Transverse colon (tissue), 4 donors: ENCODE data around the gene CUTC. TPM values are rescaled to one million over a fixed set of nuclear protein-coding genes. Genes with fewer than 3 reads are reported as not detected.
"Not testable (repeated sequence)": the region's sequence is repeated elsewhere in the genome, so short reads cannot be mapped to it uniquely, and the experiment has no call there.

ENCODE experiments used
- DNase-seq: peaks from one replicate; pipeline ENCODE4 v3.0.0-alpha.2; 2019
- H3K27ac ChIP-seq, 4 donors: fragments of 200-600 bp; sonication (generic); 2 replicates each; pipeline ENCODE4 v1.5.1; 2016 to 2018; ENCODE audit warnings: inconsistent platforms in 4 of 4
- H3K27me3 ChIP-seq: fragments of 200-600 bp; sonication (generic); 2 replicates; pipeline ENCODE4 v1.5.1; 2017; ENCODE audit warnings: inconsistent platforms
- H3K36me3 ChIP-seq, 4 donors: fragments of 200-600 bp; sonication (generic); 2 replicates each; pipeline ENCODE4 v1.5.1; 2017 to 2019; ENCODE audit warnings: inconsistent platforms in 4 of 4
- H3K4me1 ChIP-seq, 4 donors: fragments of 200-600 bp; sonication (generic); 2 replicates each; pipeline ENCODE4 v1.5.1; 2017 to 2020; ENCODE audit warnings: inconsistent platforms in 4 of 4
- H3K4me3 ChIP-seq, 4 donors: fragments of 200-600 bp; sonication (generic); 1 replicate in 1 of 4; 2 replicates in 3 of 4; pipeline versions ENCODE4 v1.5.1 to v1.6.1; 2017 to 2019; ENCODE audit warnings: inconsistent platforms in 4 of 4
- H3K9me3 ChIP-seq, 2 donors: fragments of 200-600 bp; sonication (generic); 2 replicates each; pipeline ENCODE4 v1.5.1; 2017 to 2019; ENCODE audit warnings: inconsistent platforms in 2 of 2
- EP300 ChIP-seq: sonication (generic); formaldehyde crosslinking; IDR thresholded peaks from one replicate; pipeline ENCODE4 v1.6.1; 2017; ENCODE audit warnings: antibody characterized with exemption, low read depth
- POLR2A ChIP-seq: fragments of 450-650 bp; IDR thresholded peaks from one replicate; pipeline ENCODE4 v1.6.1; 2016; ENCODE audit warnings: antibody characterized with exemption, mild to moderate bottlenecking, moderate library complexity
- POLR2AphosphoS5 ChIP-seq, 3 donors: sonication (generic); formaldehyde crosslinking; IDR thresholded peaks; one replicate each; pipeline ENCODE4 v1.6.1; 2016; ENCODE audit warnings: antibody characterized with exemption in 3 of 3
- WGBS, 2 donors: methylation state at CpG; one replicate each; pipeline ENCODE4 v1.1.5; 2018; ENCODE audit warnings: low coverage in 1 of 2; 5-methylcytosine and 5-hydroxymethylcytosine counted together
- in situ Hi-C, 4 donors: fragments of 200-750 bp; cut with MboI; loops; one replicate each; pipeline versions ENCODE4 v1.15.0 to v1.15.1; 2017; ENCODE audit warnings: low sequenced_read_pairs in 3 of 4, low pct_ligation_motif_present in 1 of 4, low pct_unique_long_range_greater_than_20kb in 1 of 4
- intact Hi-C: fragments of 100-400 bp; cut with DNase I; formaldehyde crosslinking; loops from one replicate; pipeline ENCODE4 v1.15.1; 2023; ENCODE audit warnings: low total_unique reads
- total RNA-seq, 4 donors: library from RNA; depleted of rRNA; stranded (reverse); fragments of >200 nt; gene quantifications; one replicate each; pipeline ENCODE4 v1.1.0, GENCODE V29; 2016
- TF ChIP-seq, protein P1 (sequence below), 5 experiments: fragments of 200-600 bp in 3 of 5; fragments of 450-650 bp in 2 of 5; sonication (generic) in 3 of 5; IDR thresholded peaks; 1 replicate in 2 of 5; 2 replicates in 3 of 5; pipeline ENCODE4 v1.5.1; 2016 to 2017; ENCODE audit warnings: antibody characterized with exemption in 5 of 5, inconsistent platforms in 3 of 5, mild to moderate bottlenecking in 2 of 5, moderate library complexity in 1 of 5

CUTC gene
- total RNA-seq, 4 donors from 2014 or later = 6.7 to 27.9 (median 18.5) TPM

DNA sequence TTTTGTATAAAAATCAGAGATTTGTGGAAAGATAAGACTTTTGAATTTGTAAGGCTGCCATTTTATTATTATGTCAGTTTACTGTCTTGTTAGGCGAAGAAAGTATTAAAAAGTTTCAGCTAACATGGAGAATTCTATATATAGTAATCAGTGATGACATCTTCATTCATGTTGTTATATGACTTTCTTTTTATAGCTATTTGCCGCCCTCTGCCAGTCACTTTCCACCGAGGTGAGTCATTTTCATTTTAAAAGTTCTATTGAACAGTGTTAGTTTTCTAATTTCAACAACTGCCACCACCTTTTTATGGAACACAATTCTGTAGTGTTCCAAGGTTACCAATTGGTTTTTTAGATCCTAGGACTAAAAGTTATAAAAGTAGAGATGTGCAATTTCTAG is 11.8 kb downstream of the CUTC start:
- 65 to 67% methylated on average over 3 of the region's 3 CpGs for WGBS, 2 donors
- in situ Hi-C loops = no loop called here

DNA sequence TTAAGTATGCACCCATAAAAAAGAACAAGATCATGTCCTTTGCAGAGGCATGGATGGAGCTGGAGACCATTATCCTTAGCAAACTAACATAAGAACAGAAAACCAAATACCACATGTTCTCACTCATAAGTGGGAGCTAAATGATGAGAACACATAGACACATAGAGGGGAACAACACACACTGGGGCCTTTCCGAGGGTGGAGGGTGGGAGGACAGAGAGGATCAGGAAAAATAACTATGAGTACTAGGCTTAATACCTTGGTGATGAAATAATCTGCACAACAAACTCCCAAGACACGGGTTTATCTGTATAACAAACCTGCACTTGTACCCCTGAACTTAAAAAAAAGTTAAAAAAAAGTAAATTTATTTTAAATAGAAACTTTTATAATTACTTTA is 14.1 kb downstream of the CUTC start:
- H3K27me3 ChIP-seq, intact Hi-C loops, H3K4me1 ChIP-seq, H3K9me3 ChIP-seq, in situ Hi-C loops, H3K27ac ChIP-seq, DNase-seq, H3K4me3 ChIP-seq: not testable (repeated sequence)
- WGBS, 2 donors = 94 to 100% methylated on average over 1 to 2 of the region's 2 CpGs
- H3K36me3 ChIP-seq = peaks cover 0 to 92% (median 35%) of the 10 kb centered on the region in 4 donors

More for the DNA sequence above, 11.8 kb downstream of the CUTC start:
- H3K27me3 ChIP-seq = no peaks in the 10 kb centered on the region
- intact Hi-C loops = no loop called here
- no peak overlapping the region for H3K4me3 ChIP-seq
- no peak overlapping the region for H3K27ac ChIP-seq
- no peak for DNase-seq
- H3K9me3 ChIP-seq = peaks cover 8 to 12% of the 10 kb centered on the region in 2 donors
- TF ChIP-seq, protein P1, sequence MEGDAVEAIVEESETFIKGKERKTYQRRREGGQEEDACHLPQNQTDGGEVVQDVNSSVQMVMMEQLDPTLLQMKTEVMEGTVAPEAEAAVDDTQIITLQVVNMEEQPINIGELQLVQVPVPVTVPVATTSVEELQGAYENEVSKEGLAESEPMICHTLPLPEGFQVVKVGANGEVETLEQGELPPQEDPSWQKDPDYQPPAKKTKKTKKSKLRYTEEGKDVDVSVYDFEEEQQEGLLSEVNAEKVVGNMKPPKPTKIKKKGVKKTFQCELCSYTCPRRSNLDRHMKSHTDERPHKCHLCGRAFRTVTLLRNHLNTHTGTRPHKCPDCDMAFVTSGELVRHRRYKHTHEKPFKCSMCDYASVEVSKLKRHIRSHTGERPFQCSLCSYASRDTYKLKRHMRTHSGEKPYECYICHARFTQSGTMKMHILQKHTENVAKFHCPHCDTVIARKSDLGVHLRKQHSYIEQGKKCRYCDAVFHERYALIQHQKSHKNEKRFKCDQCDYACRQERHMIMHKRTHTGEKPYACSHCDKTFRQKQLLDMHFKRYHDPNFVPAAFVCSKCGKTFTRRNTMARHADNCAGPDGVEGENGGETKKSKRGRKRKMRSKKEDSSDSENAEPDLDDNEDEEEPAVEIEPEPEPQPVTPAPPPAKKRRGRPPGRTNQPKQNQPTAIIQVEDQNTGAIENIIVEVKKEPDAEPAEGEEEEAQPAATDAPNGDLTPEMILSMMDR (IDR thresholded peaks at IDR 0.05) = no peak
- no peak for TF ChIP-seq EP300
- no peak for TF ChIP-seq POLR2AphosphoS5 (IDR thresholded peaks at IDR 0.05)
- TF ChIP-seq POLR2A = no peak
- peaks cover 0 to 98% (median 41%) of the 10 kb centered on the region in 4 donors for H3K36me3 ChIP-seq
- H3K4me1 ChIP-seq = peaks cover 0 to 7% (median 3%) of the 10 kb centered on the region in 4 donors

GRCh38 chr10:99748823-99749451 is 16.9 kb downstream of the CUTC start:
- H3K27me3 ChIP-seq = no peaks in the 10 kb centered on the region
- H3K4me1 ChIP-seq = no peaks in the 10 kb centered on the region
- in situ Hi-C loops (no loop called here), intact Hi-C loops (no loop called here)
- H3K27ac ChIP-seq = no peak overlapping the region
- WGBS, 2 donors = 94 to 95% methylated on average over 2 of the region's 2 CpGs
- H3K36me3 ChIP-seq = peaks cover 0 to 73% (median 29%) of the 10 kb centered on the region in 4 donors
- H3K4me3 ChIP-seq = no peak overlapping the region
- TF ChIP-seq POLR2AphosphoS5 (IDR thresholded peaks at IDR 0.05) = no peak
- TF ChIP-seq EP300 = no peak
- no peak for TF ChIP-seq POLR2A
- TF ChIP-seq, protein P1 (IDR thresholded peaks at IDR 0.05) = no peak
- no peak for DNase-seq
- no peaks in the 10 kb centered on the region for H3K9me3 ChIP-seq

- TF ChIP-seq, protein P1 (IDR thresholded peaks at IDR 0.05) = no peak
- TF ChIP-seq EP300 (no peak), POLR2A (no peak), POLR2AphosphoS5 (IDR thresholded peaks at IDR 0.05) (no peak)
- in situ Hi-C loops (no loop called here), intact Hi-C loops (loop anchor here (5.0 kb wide), 1 partner anchor 1093 kb away; no protein-coding TSS in a partner anchor)
- H3K9me3 ChIP-seq = no peaks in the 10 kb centered on the region
- no peaks in the 10 kb centered on the region for H3K27me3 ChIP-seq
- DNase-seq = no peak
- no peaks in the 10 kb centered on the region for H3K4me1 ChIP-seq
- peaks cover 0 to 72% (median 31%) of the 10 kb centered on the region in 4 donors for H3K36me3 ChIP-seq
- H3K4me3 ChIP-seq = no peak overlapping the region
- H3K27ac ChIP-seq = no peak overlapping the region
These were observed 18.6 kb downstream of the CUTC start for GRCh38 chr10:99750641-99751040.

DNA sequence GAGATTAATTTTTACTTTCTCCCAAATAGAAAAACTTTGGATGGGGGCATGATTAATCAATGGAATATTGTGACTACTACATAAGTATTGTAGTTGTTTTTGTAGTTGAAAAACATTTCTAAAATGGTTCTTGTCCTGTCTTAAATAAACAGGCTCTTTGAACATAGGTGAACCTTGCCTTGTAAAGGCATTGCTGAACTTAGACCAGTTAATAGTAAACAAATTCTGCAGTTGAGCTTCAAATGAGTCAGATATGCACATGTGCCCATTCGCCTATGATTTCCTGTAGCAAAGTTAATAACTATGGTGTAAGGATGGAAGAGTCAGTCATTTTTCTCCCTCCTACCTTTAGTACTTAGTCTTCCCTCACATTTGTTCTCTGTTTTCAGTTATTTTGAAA is 22.6 kb downstream of the CUTC start:
- in situ Hi-C loops = no loop called here
- WGBS, 2 donors = 81 to 93% methylated on average over 1 of the region's 1 CpG
- no peak for TF ChIP-seq EP300
- TF ChIP-seq, protein P1 (IDR thresholded peaks at IDR 0.05) = no peak
- Histone ChIP-seq H3K4me1 (no peaks in the 10 kb centered on the region), H3K4me3 (no peak overlapping the region), H3K9me3 (no peaks in the 10 kb centered on the region), H3K27ac (no peak overlapping the region), H3K36me3 (peaks cover 0 to 58% (median 29%) of the 10 kb centered on the region in 4 donors), H3K27me3 (no peaks in the 10 kb centered on the region)
- DNase-seq = no peak
- intact Hi-C loops = loop anchor here (5.0 kb wide), 1 partner anchor 1097 kb away; no protein-coding TSS in a partner anchor
